GM20431 (cell line): ENCODE results near the gene POP5.

Experiments used
- in situ Hi-C: fragments of 300-500 bp; cut with MseI, MboI; formaldehyde crosslinking; loops from one replicate; pipeline ENCODE4 v1.15.0; 2020; ENCODE audit warnings: low sequenced_read_pairs; ENCODE audit not compliant: unreplicated experiment

The POP5 gene

GRCh38 chr12:120590741-120591407 lies 9.7 kb upstream of the POP5 start:
- in situ Hi-C loops: no loop called here

- in situ Hi-C loops: no loop called here
These were observed 8.0 kb upstream of the POP5 start for GRCh38 chr12:120588948-120589930.

- in situ Hi-C loops: no loop called here
These were observed 7.2 kb upstream of the POP5 start for GRCh38 chr12:120588371-120588770.

GRCh38 chr12:120586860-120587259 lies 5.7 kb upstream of the POP5 start:
- in situ Hi-C loops: no loop called here

DNA sequence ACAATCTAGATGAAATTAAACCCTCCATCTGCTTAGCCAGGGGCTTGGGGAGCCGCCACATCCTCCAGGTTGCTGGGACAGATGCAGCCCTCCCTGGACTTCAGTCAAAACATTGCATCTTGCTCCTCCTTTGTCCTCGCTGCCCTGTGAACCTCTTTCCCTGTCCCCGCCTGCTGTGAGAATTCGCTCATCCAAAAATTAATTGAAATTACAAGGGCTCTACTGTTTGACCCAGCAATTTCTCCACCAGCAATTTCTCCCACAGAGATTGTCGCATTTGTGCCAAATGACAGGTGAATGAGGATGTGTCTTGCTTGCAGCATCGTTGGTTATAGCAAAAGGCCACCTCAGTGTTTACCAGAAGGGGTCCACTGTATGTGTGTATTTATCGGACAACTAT lies 5.0 kb upstream of the POP5 start:
- in situ Hi-C loops: no loop called here

GRCh38 chr12:120584343-120585149 lies 3.3 kb upstream of the POP5 start:
- in situ Hi-C loops: no loop called here

DNA sequence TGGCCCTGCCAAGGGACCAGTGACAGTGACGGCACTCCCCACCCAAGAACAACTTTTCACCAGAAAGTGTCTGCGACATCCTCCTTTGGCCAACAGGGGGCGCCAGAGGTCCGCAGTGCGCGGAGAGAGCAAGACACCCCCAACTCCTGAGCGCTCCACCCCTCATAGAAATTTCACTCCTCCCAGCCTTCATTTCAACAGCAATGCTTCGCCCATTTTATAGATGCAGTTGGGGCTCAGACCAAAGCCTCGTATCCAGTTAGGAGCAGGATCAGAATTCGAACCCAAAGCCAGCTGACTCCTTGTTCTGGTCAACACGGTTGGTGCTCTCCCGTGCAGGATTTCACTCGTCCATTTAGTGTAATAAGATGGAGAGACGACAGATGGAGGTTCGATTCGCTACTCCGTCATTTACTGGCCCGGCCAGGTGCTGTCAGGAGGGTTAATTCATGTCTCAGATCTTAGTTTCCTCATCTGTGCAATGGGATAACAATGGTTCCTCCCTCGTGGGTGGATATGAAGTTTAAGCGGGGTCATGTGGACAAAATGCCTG lies 2.4 kb upstream of the POP5 start:
- in situ Hi-C loops: no loop called here

DNA sequence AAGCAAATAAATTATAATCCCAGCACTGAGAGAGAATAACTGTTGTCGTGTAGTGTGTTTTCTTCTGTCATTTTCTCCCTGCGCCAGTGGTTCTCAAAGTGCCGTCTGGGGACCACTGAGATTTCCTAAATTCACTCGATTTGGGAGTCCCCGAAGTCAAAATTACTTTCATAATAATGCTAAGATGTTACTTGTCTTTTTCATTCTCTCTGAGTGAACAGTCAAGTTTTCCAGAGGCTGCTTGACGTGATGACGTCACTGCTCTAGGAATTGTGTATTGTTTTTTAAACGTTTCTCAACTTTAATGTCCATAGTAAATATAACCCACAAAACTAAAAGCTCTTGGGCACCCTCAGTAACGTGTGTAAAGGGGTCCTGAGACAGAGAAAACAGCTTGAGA lies 796 bp upstream of the POP5 start:
- in situ Hi-C loops: no loop called here

GRCh38 chr12:120579179-120579578 lies 2.0 kb downstream of the POP5 start:
- in situ Hi-C loops: no loop called here

- in situ Hi-C loops: no loop called here
These were observed 7.1 kb downstream of the POP5 start for GRCh38 chr12:120574106-120574505.

DNA sequence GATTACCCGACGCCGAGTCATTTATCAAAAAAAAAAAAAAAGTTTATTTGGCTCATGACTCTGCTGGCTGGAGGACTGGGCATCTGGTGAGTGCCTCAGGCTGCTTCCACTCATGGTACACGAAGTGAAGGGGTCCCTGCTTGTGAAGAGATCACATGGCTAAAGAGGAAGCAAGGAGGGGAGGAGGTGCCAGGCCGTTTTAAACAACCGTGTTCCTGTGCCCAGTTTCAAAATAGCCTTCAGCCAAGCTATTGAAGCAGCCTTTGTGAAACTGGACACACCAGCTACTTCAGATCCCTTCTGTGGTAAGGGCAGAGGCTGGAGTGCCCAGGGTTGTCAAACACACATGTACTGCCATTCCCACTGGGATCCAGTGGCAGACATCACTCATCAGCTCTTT lies 7.6 kb downstream of the POP5 start:
- in situ Hi-C loops: no loop called here

DNA sequence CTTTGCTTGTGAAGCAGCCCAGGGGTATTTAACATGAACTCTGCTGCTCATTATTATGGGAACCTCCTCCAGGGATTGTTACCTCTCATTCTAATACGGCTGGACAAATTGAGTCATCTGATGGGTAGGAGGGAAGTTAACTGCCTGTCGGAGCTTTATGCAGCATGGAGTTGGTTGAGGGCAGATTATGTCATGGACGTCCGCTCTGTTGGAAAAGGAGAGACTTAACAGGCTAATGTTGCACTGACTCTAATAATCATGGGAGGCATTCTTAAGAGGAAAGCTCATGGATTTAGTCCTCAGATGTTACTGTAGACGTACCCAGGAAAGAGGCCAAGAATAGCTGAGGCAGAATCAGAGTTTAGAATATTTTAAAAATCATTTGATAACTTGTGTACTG lies 9.9 kb downstream of the POP5 start:
- in situ Hi-C loops: no loop called here

- in situ Hi-C loops: no loop called here
These were observed 17.7 kb downstream of the POP5 start for GRCh38 chr12:120563495-120563894.

DNA sequence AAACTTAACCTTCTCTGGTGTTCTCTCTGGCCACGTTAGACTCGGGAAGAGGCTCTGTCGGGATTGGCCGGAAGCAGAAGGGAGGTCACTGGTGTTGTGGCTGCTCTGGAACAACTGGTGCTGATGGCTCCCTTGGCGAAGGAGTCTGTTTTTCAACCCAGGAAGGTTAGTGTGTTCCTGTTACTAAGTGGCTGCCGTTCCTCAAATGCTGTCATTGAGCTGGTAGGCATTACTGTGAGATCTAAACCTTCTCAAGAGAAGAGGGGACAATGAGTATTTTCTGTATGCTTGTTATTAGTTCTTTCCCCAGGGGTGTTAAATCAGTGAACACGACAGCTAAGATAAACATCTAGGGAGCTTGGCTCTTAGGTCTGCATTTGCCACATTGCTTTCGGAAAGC lies 18.3 kb downstream of the POP5 start:
- in situ Hi-C loops: no loop called here

DNA sequence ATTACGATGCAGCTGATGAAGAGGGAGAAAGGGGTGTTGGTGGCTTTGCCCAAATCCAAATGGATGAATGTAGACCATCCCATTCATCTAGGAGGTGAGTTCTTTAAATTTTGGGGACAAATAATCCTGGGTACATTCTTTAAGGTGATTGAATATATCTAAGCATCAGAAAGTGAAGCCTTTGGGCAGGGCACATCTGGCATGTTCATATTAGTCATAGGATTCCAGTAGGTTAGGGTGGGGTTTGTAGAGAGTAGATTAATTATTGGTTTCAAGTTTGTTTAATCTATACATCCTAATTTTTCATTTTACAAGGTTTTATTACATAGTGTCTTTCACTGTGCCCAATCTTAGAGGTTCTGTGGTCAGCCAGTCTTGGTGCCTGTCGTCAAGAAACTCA lies 23.6 kb downstream of the POP5 start:
- in situ Hi-C loops: no loop called here

DNA sequence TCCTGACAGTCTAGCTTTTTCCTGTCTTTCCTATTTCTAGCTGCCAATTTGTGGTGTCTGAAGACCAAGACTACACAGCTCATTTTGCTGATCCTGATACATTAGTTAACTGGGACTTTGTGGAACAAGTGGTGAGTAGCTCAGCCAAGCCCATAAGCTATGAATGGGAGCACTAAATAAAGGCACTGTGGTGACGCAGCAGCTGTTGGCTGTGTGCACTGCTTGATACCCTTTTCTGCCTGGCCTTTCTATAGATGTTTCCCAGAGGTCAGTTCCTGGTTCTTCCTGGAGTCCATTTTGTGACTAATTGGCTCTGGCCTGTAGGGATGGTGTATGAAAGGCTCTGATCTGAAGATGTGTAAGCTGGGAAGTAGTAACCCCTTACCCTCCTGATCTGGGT lies 26.5 kb downstream of the POP5 start:
- in situ Hi-C loops: no loop called here

GRCh38 chr12:120546050-120546386 lies 35.2 kb downstream of the POP5 start:
- in situ Hi-C loops: no loop called here

- in situ Hi-C loops: no loop called here
These were observed 36.5 kb downstream of the POP5 start for GRCh38 chr12:120544691-120545090.

- in situ Hi-C loops: no loop called here
These were observed 39.0 kb downstream of the POP5 start for GRCh38 chr12:120542166-120542565.

DNA sequence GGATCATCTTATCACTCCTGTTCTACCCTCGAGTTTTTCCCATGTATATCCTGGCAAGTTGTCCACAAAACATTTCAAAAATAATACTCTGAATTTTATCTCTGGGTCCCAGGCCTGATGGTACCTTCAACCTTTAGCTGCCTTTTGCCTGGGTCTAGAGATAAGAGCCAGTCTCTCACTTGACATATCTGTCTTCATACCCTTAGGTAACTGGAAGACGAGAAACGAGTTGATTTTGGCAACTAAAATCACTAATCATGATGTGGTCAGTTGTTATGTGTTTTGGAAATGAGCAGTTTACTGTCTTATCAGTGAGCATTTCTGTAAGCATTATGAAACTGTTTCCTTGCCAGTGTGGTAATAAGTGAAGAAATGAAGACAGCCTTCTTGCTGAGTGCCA lies 40.8 kb downstream of the POP5 start:
- in situ Hi-C loops: no loop called here
